ENCODE results near the gene LIMS1. TPM values are rescaled to one million over a fixed set of nuclear protein-coding genes. Genes with fewer than 3 reads are reported as not detected.

LIMS1 gene
- total and polyA plus RNA-seq, 2 of the 13 experiments (the other 11 are each of a cell fraction or from before 2014, with no cell fraction given), result 38.3 to 49.6 TPM

- Histone ChIP-seq H4K20me1 (ENCODE audit: insufficient read depth, low read length) (peaks cover 9% of the 10 kb centered on the region; the same call in 1 of the 2 replicates), H3K4me2 (ENCODE audit: low read depth, low read length) (no peak overlapping the region), H3K79me2 (ENCODE audit: insufficient read depth, low read length) (peaks cover 30% of the 10 kb centered on the region), H3K4me3 (replicated peaks in 1 of 3; ENCODE audit: insufficient read depth in 1 of 3, low read depth in 2 of 3, low read length in 3 of 3) (no peak overlapping the region), H3K27ac (ENCODE audit: extremely low read length, insufficient read depth, low read length) (no peak overlapping the region), H3K9ac (ENCODE audit: insufficient read depth, low read depth, low read length) (no peak overlapping the region), H3K9me3 (ENCODE audit: low read length) (no peaks in the 10 kb centered on the region), H3K36me3 (replicated peaks in 1 of 2; ENCODE audit: control insufficient read depth in 1 of 2, insufficient read depth in 2 of 2, low read length in 2 of 2) (no peaks in the 10 kb centered on the region; a peak in 1 of 5 replicates), H3K4me1 (ENCODE audit: insufficient read depth, low read length) (peaks cover 14% of the 10 kb centered on the region), H3K27me3 (ENCODE audit: control insufficient read depth in 1 of 2, insufficient read depth in 2 of 2, low read length in 2 of 2) (no peaks in the 10 kb centered on the region), H2AFZ (ENCODE audit: low read length) (no peak overlapping the region)
- 83% methylated on average over 2 of the region's 2 CpGs for WGBS (ENCODE audit: low lambda C conversion rate)
- no TSS peak for BruUV-seq (replicated peaks)
- no peak for DNase-seq (ENCODE audit: low spot score)
- ATAC-seq, result no peak
- POLR2A ChIA-PET, result no interaction called here
- in situ Hi-C loops (cut with HindIII; ENCODE audit: extremely low pct_ligation_motif_present, low pct_unique_long_range_greater_than_20kb) (no loop called here), intact Hi-C loops (cut with micrococcal nuclease; ENCODE audit: unreplicated experiment) (no loop called here)
- CTCF ChIA-PET (ENCODE audit: low intra/inter-chr PET ratio, low total read pairs), result no interaction called here
- TF ChIP-seq ZNF7 (CRISPR knock-in tag; IDR thresholded peaks at IDR 0.05), result peak; percentile 68; the same call in 1 of the 2 replicates
- TF ChIP-seq TBX3 (IDR thresholded peaks at IDR 0.05; ENCODE audit: borderline replicate concordance), result no peak
- FAIRE-seq, result no peak
Observed at GRCh38 chr2:108625828-108626195, 91.5 kb downstream of the LIMS1 start.

DNA sequence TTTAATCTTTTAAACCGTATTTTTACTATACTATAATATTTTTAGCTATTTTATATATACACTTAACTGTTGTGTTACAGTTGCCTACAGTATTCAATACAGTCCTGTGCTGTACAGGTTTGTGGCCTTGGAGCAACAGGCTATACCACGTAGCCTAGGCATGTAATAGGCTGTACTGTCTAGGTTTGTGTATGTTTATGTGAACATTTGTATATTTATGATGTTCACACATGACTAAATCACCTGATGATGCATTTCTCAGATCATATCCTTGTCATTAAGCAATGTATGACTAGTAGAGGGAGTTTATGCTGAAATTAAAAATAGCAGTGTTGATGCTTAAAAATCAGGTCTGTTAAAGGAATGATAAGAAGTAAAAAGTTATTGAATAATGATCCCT is 92.7 kb downstream of the LIMS1 start:
- intact Hi-C loops (cut with micrococcal nuclease; ENCODE audit: unreplicated experiment), result no loop called here
- POLR2A ChIA-PET, result no interaction called here
- no peak for FAIRE-seq

More for the DNA sequence above, 92.7 kb downstream of the LIMS1 start:
- no TSS peak for BruUV-seq (replicated peaks)
- H3K79me2 ChIP-seq (ENCODE audit: insufficient read depth, low read length), result peaks cover 41% of the 10 kb centered on the region
- no peaks in the 10 kb centered on the region for H3K36me3 ChIP-seq (replicated peaks in 1 of 2; ENCODE audit: control insufficient read depth in 1 of 2, insufficient read depth in 2 of 2, low read length in 2 of 2)
- no peak overlapping the region for H3K4me3 ChIP-seq (replicated peaks in 1 of 3; ENCODE audit: insufficient read depth in 1 of 3, low read depth in 2 of 3, low read length in 3 of 3)
- H3K9me3 ChIP-seq (ENCODE audit: low read length), result no peaks in the 10 kb centered on the region
- DNase-seq (ENCODE audit: low spot score) (no peak), ATAC-seq (no peak)
- H2AFZ ChIP-seq (ENCODE audit: low read length), result no peak overlapping the region
- CTCF ChIA-PET (ENCODE audit: low intra/inter-chr PET ratio, low total read pairs), result no interaction called here
- peaks cover 6% of the 10 kb centered on the region; the same call in 1 of the 2 replicates for H4K20me1 ChIP-seq (ENCODE audit: insufficient read depth, low read length)
- H3K9ac ChIP-seq (ENCODE audit: insufficient read depth, low read depth, low read length), result no peak overlapping the region
- H3K27ac ChIP-seq (ENCODE audit: extremely low read length, insufficient read depth, low read length), result no peak overlapping the region
- H3K27me3 ChIP-seq (ENCODE audit: control insufficient read depth in 1 of 2, insufficient read depth in 2 of 2, low read length in 2 of 2), result no peaks in the 10 kb centered on the region
- peaks cover 14% of the 10 kb centered on the region for H3K4me1 ChIP-seq (ENCODE audit: insufficient read depth, low read length)
- in situ Hi-C loops (cut with HindIII; ENCODE audit: extremely low pct_ligation_motif_present, low pct_unique_long_range_greater_than_20kb), result no loop called here
- WGBS (ENCODE audit: low lambda C conversion rate), result 93% methylated on average over 2 of the region's 2 CpGs
- no peak overlapping the region for H3K4me2 ChIP-seq (ENCODE audit: low read depth, low read length)
- TF ChIP-seq ZKSCAN1 (IDR thresholded peaks at IDR 0.05; ENCODE audit: low read length) (no peak), AKAP8 (CRISPR knock-in tag; IDR thresholded peaks at IDR 0.05) (no peak), ZNF766 (CRISPR knock-in tag; IDR thresholded peaks at IDR 0.05; ENCODE audit: borderline replicate concordance) (no peak), ZBTB49 (CRISPR knock-in tag; IDR thresholded peaks at IDR 0.05; ENCODE audit: borderline replicate concordance) (no peak), SIX4 (CRISPR knock-in tag; IDR thresholded peaks at IDR 0.05) (no peak), ZMYM2 (CRISPR knock-in tag; IDR thresholded peaks at IDR 0.05) (no peak), JUNB (CRISPR knock-in tag; IDR thresholded peaks at IDR 0.05; ENCODE audit: borderline replicate concordance) (no peak), MBNL3 (CRISPR knock-in tag; conservative IDR thresholded peaks at IDR 0.05) (no peak), ZNF260 (CRISPR knock-in tag; IDR thresholded peaks at IDR 0.05; ENCODE audit: borderline replicate concordance, low read depth) (no peak), PPARG (CRISPR knock-in tag; conservative IDR thresholded peaks at IDR 0.05) (no peak), ZNF569 (CRISPR knock-in tag; IDR thresholded peaks at IDR 0.05; ENCODE audit: borderline replicate concordance) (no peak), U2AF1 (optimal IDR thresholded peaks at IDR 0.05; ENCODE audit: low read depth, low read length) (no peak), ZNF800 (CRISPR knock-in tag; IDR thresholded peaks at IDR 0.05) (no peak)
